Loucy (cell line): ENCODE measurements around the gene TPRX1.

Experiments used
- H2AFZ ChIP-seq: fragments of 200-600 bp; sonication (generic); 2 replicates; pipeline ENCODE4 v1.6.0; 2016; ENCODE audit warnings: antibody characterized with exemption, mild to moderate bottlenecking, low read length, moderate library complexity
- H3F3A ChIP-seq: fragments of 200-600 bp; 2 replicates; pipeline ENCODE4 v1.6.0; 2016; ENCODE audit warnings: antibody characterized with exemption, low read depth, mild to moderate bottlenecking
- H3K27me3 ChIP-seq: fragments of 200-600 bp; sonication (generic); 2 replicates; pipeline ENCODE4 v1.6.1; 2014; ENCODE audit warnings: low read length, mild to moderate bottlenecking; ENCODE audit not compliant: insufficient read depth, poor library complexity, severe bottlenecking
- H3K36me3 ChIP-seq: fragments of 200-600 bp; sonication (generic); 2 replicates; pipeline ENCODE4 v1.6.1; 2016; ENCODE audit warnings: low read length; ENCODE audit not compliant: insufficient read depth
- H3K4me1 ChIP-seq: fragments of 200-600 bp; sonication (generic); 2 replicates; pipeline ENCODE4 v1.5.1; 2014; ENCODE audit warnings: low read length, mild to moderate bottlenecking; ENCODE audit not compliant: insufficient read depth, poor library complexity, severe bottlenecking
- H3K4me2 ChIP-seq: fragments of 200-600 bp; sonication (generic); 2 replicates; pipeline ENCODE4 v1.6.0; 2014; ENCODE audit warnings: antibody characterized with exemption, low read length, low read depth, mild to moderate bottlenecking; ENCODE audit not compliant: poor library complexity, severe bottlenecking
- H3K4me3 ChIP-seq: fragments of 200-600 bp; sonication (generic); 2 replicates; pipeline ENCODE4 v1.5.1; 2014; ENCODE audit warnings: low read length, mild to moderate bottlenecking, mixed read lengths; ENCODE audit not compliant: poor library complexity, severe bottlenecking
- H3K79me2 ChIP-seq: fragments of 200-600 bp; sonication (generic); 2 replicates; pipeline ENCODE4 v1.6.1; 2014; ENCODE audit warnings: low read length; ENCODE audit not compliant: insufficient read depth
- H3K9ac ChIP-seq: fragments of 200-600 bp; sonication (generic); 2 replicates; pipeline ENCODE4 v1.6.0; 2014; ENCODE audit warnings: mild to moderate bottlenecking, low read depth, low read length, moderate library complexity; ENCODE audit not compliant: poor library complexity, severe bottlenecking
- H3K9me2 ChIP-seq: fragments of 200-600 bp; sonication (generic); replicated peaks from 2 replicates; pipeline ENCODE4 v1.6.1; 2016; ENCODE audit warnings: low read depth, low read length, mixed read lengths
- H3K9me3 ChIP-seq: fragments of 200-600 bp; sonication (generic); 2 replicates; pipeline ENCODE4 v1.6.1; 2014; ENCODE audit warnings: mild to moderate bottlenecking, antibody characterized with exemption, low read length, low read depth; ENCODE audit not compliant: insufficient read depth
- H4K20me1 ChIP-seq: fragments of 200-600 bp; sonication (generic); 2 replicates; pipeline ENCODE4 v1.6.0; 2014; ENCODE audit warnings: antibody characterized with exemption, low read length, mild to moderate bottlenecking; ENCODE audit not compliant: insufficient read depth, poor library complexity, severe bottlenecking
- EZH2phosphoT487 ChIP-seq: fragments of 200-600 bp; IDR thresholded peaks from 2 replicates; pipeline ENCODE4 v1.6.1; 2018; ENCODE audit warnings: antibody characterized with exemption, mild to moderate bottlenecking, moderate library complexity, borderline replicate concordance
- TF ChIP-seq, protein P1 (sequence below): fragments of 200-600 bp; sonication (generic); conservative IDR thresholded peaks from 2 replicates; pipeline ENCODE4 v1.5.1; 2014; ENCODE audit warnings: mild to moderate bottlenecking, antibody characterized with exemption, low read length

TPRX1 gene

DNA sequence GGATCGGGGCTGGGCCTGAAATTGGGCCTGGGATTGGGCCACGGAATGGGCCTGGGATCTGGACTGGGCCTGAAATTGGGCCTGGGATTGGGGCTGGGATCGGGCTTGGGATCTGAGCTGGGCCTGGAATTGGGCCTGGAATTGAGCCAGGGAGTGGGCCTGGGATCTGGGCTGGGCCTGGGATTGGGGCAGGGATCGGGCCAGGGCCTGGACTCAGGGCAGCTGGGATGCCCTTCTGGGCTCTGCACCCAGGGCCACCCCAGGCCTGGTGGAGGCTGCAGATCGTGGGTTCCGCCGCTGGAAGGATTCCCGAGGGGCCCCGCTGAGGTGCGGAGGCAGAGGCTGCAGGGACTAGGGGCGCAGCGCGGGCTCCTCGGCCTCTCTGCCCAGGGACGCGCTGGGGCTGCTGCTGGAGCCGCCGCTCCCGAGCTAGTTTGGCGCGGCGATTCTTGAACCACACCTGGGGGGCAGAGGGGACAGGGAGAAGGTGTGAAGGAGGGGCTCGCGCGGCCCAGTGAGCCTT lies 1.8 kb downstream of the TPRX1 start:
- no peaks in the 10 kb centered on the region for H3K27me3 ChIP-seq

DNA sequence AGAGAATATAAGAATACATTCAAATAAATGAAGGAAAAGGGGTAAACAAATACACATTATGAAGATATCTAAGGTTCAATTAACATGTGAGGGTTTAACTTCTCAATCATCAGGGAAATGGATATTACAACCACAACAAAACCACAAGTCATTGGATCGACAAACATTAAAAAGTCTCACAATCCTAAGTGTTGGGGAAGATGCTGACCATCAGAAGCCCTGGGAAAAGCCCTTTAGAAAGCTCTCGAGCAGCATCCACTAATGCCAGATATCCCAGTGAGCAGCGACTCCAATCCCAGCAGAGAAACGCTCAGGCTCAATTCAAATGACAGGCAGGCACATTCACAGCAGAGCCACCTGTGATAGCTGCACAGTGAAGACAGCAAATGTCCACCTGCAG lies 3.1 kb downstream of the TPRX1 start:
- TF ChIP-seq, protein P1, sequence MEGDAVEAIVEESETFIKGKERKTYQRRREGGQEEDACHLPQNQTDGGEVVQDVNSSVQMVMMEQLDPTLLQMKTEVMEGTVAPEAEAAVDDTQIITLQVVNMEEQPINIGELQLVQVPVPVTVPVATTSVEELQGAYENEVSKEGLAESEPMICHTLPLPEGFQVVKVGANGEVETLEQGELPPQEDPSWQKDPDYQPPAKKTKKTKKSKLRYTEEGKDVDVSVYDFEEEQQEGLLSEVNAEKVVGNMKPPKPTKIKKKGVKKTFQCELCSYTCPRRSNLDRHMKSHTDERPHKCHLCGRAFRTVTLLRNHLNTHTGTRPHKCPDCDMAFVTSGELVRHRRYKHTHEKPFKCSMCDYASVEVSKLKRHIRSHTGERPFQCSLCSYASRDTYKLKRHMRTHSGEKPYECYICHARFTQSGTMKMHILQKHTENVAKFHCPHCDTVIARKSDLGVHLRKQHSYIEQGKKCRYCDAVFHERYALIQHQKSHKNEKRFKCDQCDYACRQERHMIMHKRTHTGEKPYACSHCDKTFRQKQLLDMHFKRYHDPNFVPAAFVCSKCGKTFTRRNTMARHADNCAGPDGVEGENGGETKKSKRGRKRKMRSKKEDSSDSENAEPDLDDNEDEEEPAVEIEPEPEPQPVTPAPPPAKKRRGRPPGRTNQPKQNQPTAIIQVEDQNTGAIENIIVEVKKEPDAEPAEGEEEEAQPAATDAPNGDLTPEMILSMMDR: no peak
- TF ChIP-seq EZH2phosphoT487: no peak
- H3K4me2 ChIP-seq: no peak overlapping the region
- no peak overlapping the region for H2AFZ ChIP-seq
- no peak overlapping the region for H3K4me3 ChIP-seq
- no peaks in the 10 kb centered on the region for H3K36me3 ChIP-seq
- no peaks in the 10 kb centered on the region for H4K20me1 ChIP-seq
- H3K4me1 ChIP-seq: no peaks in the 10 kb centered on the region
- no peaks in the 10 kb centered on the region for H3K27me3 ChIP-seq
- no peaks in the 10 kb centered on the region for H3K79me2 ChIP-seq
- no peaks in the 10 kb centered on the region for H3K9me2 ChIP-seq
- no peaks in the 10 kb centered on the region for H3F3A ChIP-seq
- no peaks in the 10 kb centered on the region for H3K9me3 ChIP-seq
- H3K9ac ChIP-seq: no peak overlapping the region

More for the DNA sequence above, 1.8 kb downstream of the TPRX1 start:
- H3K4me2 ChIP-seq: no peak overlapping the region
- no peaks in the 10 kb centered on the region for H3K9me2 ChIP-seq
- H4K20me1 ChIP-seq: no peaks in the 10 kb centered on the region
- no peaks in the 10 kb centered on the region for H3K4me1 ChIP-seq
- H3K36me3 ChIP-seq: no peaks in the 10 kb centered on the region
- no peaks in the 10 kb centered on the region for H3F3A ChIP-seq
- no peak overlapping the region for H3K9ac ChIP-seq
- no peak overlapping the region for H2AFZ ChIP-seq
- no peak overlapping the region for H3K4me3 ChIP-seq
- H3K9me3 ChIP-seq: no peaks in the 10 kb centered on the region
- H3K79me2 ChIP-seq: no peaks in the 10 kb centered on the region
- TF ChIP-seq EZH2phosphoT487: no peak
- TF ChIP-seq, protein P1: no peak

DNA sequence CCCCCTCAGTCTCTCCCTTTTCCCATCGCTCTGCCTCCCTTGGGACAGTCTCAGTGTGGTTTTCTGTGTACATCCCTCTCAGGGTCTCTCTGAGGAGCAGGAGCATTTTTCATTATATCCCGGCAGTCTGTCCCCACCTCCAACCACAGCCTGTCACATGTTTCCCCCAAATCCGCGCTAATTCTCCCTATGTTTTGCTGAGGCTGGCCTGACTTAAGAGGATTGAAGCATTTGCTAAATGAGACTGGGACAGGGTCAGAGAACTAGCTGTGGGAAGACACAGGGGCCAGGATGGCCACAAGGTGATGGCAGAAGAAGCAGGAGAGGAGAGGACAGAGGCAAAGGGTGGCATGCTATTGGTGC lies 5.5 kb downstream of the TPRX1 start:
- Histone ChIP-seq H2AFZ (no peak overlapping the region), H3K79me2 (no peaks in the 10 kb centered on the region), H3K4me2 (no peak overlapping the region), H4K20me1 (no peaks in the 10 kb centered on the region), H3K36me3 (no peaks in the 10 kb centered on the region), H3K9me3 (no peaks in the 10 kb centered on the region), H3K4me3 (no peak overlapping the region), H3K9ac (no peak overlapping the region), H3K4me1 (no peaks in the 10 kb centered on the region), H3K27me3 (no peaks in the 10 kb centered on the region), H3K9me2 (no peaks in the 10 kb centered on the region), H3F3A (no peaks in the 10 kb centered on the region)
- TF ChIP-seq EZH2phosphoT487: no peak
- TF ChIP-seq, protein P1: no peak
